Measurements from ENCODE around the gene ABCF2.

DNA sequence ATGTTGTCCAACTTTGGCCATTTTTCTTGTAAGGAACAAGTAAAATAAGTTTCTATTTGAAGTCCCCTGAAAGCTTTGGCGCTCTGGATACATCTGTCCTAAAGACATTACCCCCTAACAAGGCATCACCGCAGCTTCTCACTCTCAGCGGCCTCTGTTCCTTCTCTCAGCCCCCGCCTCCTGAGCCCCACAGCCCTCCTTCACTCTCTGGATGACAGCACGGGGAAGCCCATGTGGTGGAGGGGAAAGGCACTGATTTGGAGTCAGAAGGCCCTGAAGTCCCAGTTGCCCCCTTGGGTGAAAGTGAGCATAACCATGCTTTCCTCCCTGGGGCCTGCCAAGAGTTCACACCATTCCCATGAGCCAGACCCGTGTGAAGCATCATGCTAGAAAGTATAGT, 21.3 kb downstream of the ABCF2 start:
- TF ChIP-seq, protein P1, sequence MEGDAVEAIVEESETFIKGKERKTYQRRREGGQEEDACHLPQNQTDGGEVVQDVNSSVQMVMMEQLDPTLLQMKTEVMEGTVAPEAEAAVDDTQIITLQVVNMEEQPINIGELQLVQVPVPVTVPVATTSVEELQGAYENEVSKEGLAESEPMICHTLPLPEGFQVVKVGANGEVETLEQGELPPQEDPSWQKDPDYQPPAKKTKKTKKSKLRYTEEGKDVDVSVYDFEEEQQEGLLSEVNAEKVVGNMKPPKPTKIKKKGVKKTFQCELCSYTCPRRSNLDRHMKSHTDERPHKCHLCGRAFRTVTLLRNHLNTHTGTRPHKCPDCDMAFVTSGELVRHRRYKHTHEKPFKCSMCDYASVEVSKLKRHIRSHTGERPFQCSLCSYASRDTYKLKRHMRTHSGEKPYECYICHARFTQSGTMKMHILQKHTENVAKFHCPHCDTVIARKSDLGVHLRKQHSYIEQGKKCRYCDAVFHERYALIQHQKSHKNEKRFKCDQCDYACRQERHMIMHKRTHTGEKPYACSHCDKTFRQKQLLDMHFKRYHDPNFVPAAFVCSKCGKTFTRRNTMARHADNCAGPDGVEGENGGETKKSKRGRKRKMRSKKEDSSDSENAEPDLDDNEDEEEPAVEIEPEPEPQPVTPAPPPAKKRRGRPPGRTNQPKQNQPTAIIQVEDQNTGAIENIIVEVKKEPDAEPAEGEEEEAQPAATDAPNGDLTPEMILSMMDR (conservative IDR thresholded peaks at IDR 0.05; ENCODE audit: low read length), result no peak
- no peak for TF ChIP-seq EZH2phosphoT487 (IDR thresholded peaks at IDR 0.05; ENCODE audit: borderline replicate concordance, low read depth, low read length)

Measured in OCI-LY7 (cell line).